HepG2 (cell line): Measurements from ENCODE around the gene STXBP5L. TPM values are rescaled to one million over a fixed set of nuclear protein-coding genes. Genes with fewer than 3 reads are reported as not detected.

ENCODE experiments used
- BCL6 ChIP-seq: IDR thresholded peaks from 2 replicates; pipeline ENCODE4 v1.6.1; 2016; ENCODE audit warnings: missing genetic modification reagents, missing compliant biosample characterization
- BRF2 ChIP-seq: sonication (generic); formaldehyde crosslinking; IDR thresholded peaks from 2 replicates; pipeline ENCODE4 v1.8.1; 2022; ENCODE audit warnings: mild to moderate bottlenecking, missing genetic modification reagents
- FOXJ3 ChIP-seq: sonication (generic); formaldehyde crosslinking; IDR thresholded peaks from 2 replicates; pipeline ENCODE4 v1.4.0; 2020; ENCODE audit warnings: missing genetic modification reagents, mild to moderate bottlenecking, borderline replicate concordance
- MXD1 ChIP-seq: sonication (generic); formaldehyde crosslinking; IDR thresholded peaks from 2 replicates; pipeline ENCODE4 v1.4.0; 2020; ENCODE audit warnings: mild to moderate bottlenecking, missing genetic modification reagents
- NR2F6 ChIP-seq, 2 experiments: IDR thresholded peaks; 2 replicates each; pipeline ENCODE4 v1.6.1; 2016; ENCODE audit warnings: antibody characterized with exemption in 1 of 2, mild to moderate bottlenecking in 1 of 2
- NR3C1 ChIP-seq: sonication (generic); formaldehyde crosslinking; IDR thresholded peaks from 2 replicates; pipeline ENCODE4 v1.4.0; 2020; ENCODE audit warnings: missing genetic modification reagents
- PCBP1 ChIP-seq: fragments of 200-400 bp; formaldehyde crosslinking; IDR thresholded peaks from 2 replicates; pipeline ENCODE4 v1.6.1; 2017; ENCODE audit warnings: mild to moderate bottlenecking, low read depth, low read length, borderline replicate concordance
- PHF20 ChIP-seq: sonication (generic); formaldehyde crosslinking; IDR thresholded peaks from 2 replicates; pipeline ENCODE4 v1.5.0; 2020; ENCODE audit warnings: mild to moderate bottlenecking, missing genetic modification reagents
- RBAK ChIP-seq: sonication (generic); formaldehyde crosslinking; IDR thresholded peaks from 2 replicates; pipeline ENCODE4 v1.5.1; 2020; ENCODE audit warnings: mild to moderate bottlenecking, missing genetic modification reagents
- RBM39 ChIP-seq: fragments of 200-400 bp; formaldehyde crosslinking; IDR thresholded peaks from one replicate; pipeline ENCODE4 v1.6.1; 2018; ENCODE audit warnings: antibody characterized with exemption, mild to moderate bottlenecking, low read depth, low read length; ENCODE audit not compliant: poor library complexity, severe bottlenecking
- RNF2 ChIP-seq: fragments of 450-650 bp; conservative IDR thresholded peaks from 2 replicates; pipeline ENCODE4 v1.6.1; 2016; ENCODE audit warnings: low read depth
- SKIL ChIP-seq: sonication (generic); formaldehyde crosslinking; IDR thresholded peaks from 2 replicates; pipeline ENCODE4 v1.8.0; 2022; ENCODE audit warnings: missing genetic modification reagents, mild to moderate bottlenecking, moderate library complexity, borderline replicate concordance
- STAG1 ChIP-seq: sonication (generic); formaldehyde crosslinking; IDR thresholded peaks from 2 replicates; pipeline ENCODE4 v1.4.0; 2020; ENCODE audit warnings: missing genetic modification reagents
- TARDBP ChIP-seq: sonication (generic); formaldehyde crosslinking; IDR thresholded peaks from 2 replicates; pipeline ENCODE4 v1.8.0; 2022; ENCODE audit warnings: mild to moderate bottlenecking, missing genetic modification reagents
- TEAD3 ChIP-seq: optimal IDR thresholded peaks from 2 replicates; pipeline ENCODE3; 2016; ENCODE audit warnings: borderline replicate concordance
- THRA ChIP-seq: sonication (generic); formaldehyde crosslinking; IDR thresholded peaks from 2 replicates; pipeline ENCODE4 v1.4.0; 2020; ENCODE audit warnings: missing genetic modification reagents, borderline replicate concordance
- ZFP41 ChIP-seq: sonication (generic); formaldehyde crosslinking; IDR thresholded peaks from 2 replicates; pipeline ENCODE4 v1.4.0; 2020; ENCODE audit warnings: mild to moderate bottlenecking, missing genetic modification reagents, borderline replicate concordance
- ZNF432 ChIP-seq: sonication (generic); formaldehyde crosslinking; IDR thresholded peaks from 2 replicates; pipeline ENCODE4 v1.5.0; 2020; ENCODE audit warnings: missing genetic modification reagents, mild to moderate bottlenecking, borderline replicate concordance
- ZNF543 ChIP-seq: sonication (generic); formaldehyde crosslinking; IDR thresholded peaks from 2 replicates; pipeline ENCODE4 v1.4.0; 2020; ENCODE audit warnings: mild to moderate bottlenecking, missing genetic modification reagents
- ZNF577 ChIP-seq: sonication (generic); formaldehyde crosslinking; IDR thresholded peaks from 2 replicates; pipeline ENCODE4 v1.4.0; 2020; ENCODE audit warnings: mild to moderate bottlenecking, low read depth, missing genetic modification reagents, borderline replicate concordance
- ZNF616 ChIP-seq: sonication (generic); formaldehyde crosslinking; IDR thresholded peaks from 2 replicates; pipeline ENCODE4 v1.5.0; 2020; ENCODE audit warnings: low read depth, mild to moderate bottlenecking, missing genetic modification reagents
- ZNF740 ChIP-seq: sonication (generic); formaldehyde crosslinking; IDR thresholded peaks from 2 replicates; pipeline ENCODE4 v1.4.0; 2020; ENCODE audit warnings: missing genetic modification reagents
- ZNF768 ChIP-seq: sonication (generic); formaldehyde crosslinking; IDR thresholded peaks from 2 replicates; pipeline ENCODE4 v1.4.0; 2020; ENCODE audit warnings: missing genetic modification reagents
- ZNF773 ChIP-seq: sonication (generic); formaldehyde crosslinking; IDR thresholded peaks from 2 replicates; pipeline ENCODE4 v1.4.0; 2020; ENCODE audit warnings: missing genetic modification reagents, borderline replicate concordance
- ZSCAN25 ChIP-seq: sonication (generic); formaldehyde crosslinking; IDR thresholded peaks from 2 replicates; pipeline ENCODE4 v1.8.0; 2022; ENCODE audit warnings: mild to moderate bottlenecking, missing genetic modification reagents
- polyA plus RNA-seq, 8 experiments: library from polyadenylated mRNA; depleted of rRNA in 3 of 8; stranded (reverse) in 7 of 8; unstranded in 1 of 8; fragments of >200 nt; fragmentation: Illumina TruSeq in 4 of 8; extraction: Trizol in 4 of 8; gene quantifications; 2 replicates each; pipeline versions ENCODE4 v1.2.1 to v1.2.3, GENCODE V29; 2011 to 2016; ENCODE audit warnings: low read depth in 4 of 8, missing spikeins in 1 of 8, mixed read lengths in 1 of 8; ENCODE audit not compliant: insufficient read depth in 1 of 8
- total RNA-seq, 5 experiments: library from RNA; depleted of rRNA; stranded (reverse); fragments of >200 nt; fragmentation: Illumina TruSeq; extraction: Trizol; gene quantifications; 2 replicates each; pipeline ENCODE4 v1.2.3, GENCODE V29; 2016; ENCODE audit warnings: low read depth in 1 of 5

Gene STXBP5L
- total and polyA plus RNA-seq, 2 of the 13 experiments (the other 11 are each of a cell fraction or from before 2014, with no cell fraction given) = not detected

- peak; percentile 48; the same call in 1 of the 2 replicates for TF ChIP-seq ZNF768 (CRISPR knock-in tag)
- TF ChIP-seq PHF20 (CRISPR knock-in tag) = no peak
- no peak for TF ChIP-seq TEAD3 (CRISPR knock-in tag)
- TF ChIP-seq THRA (CRISPR knock-in tag) = 0 out of 2 replicates have a peak, but pooled peaks have one; percentile 33
- TF ChIP-seq MXD1 (CRISPR knock-in tag) = no peak
- 0 out of 2 replicates have a peak, but pooled peaks have one; percentile 11 for TF ChIP-seq PCBP1
- no peak for TF ChIP-seq ZNF740 (CRISPR knock-in tag)
- no peak for TF ChIP-seq NR3C1 (CRISPR knock-in tag)
- TF ChIP-seq NR2F6 (IDR thresholded peaks at IDR 0.05) = no peak
- no peak for TF ChIP-seq NR2F6 (CRISPR knock-in tag; IDR thresholded peaks at IDR 0.05)
- TF ChIP-seq RBM39 = no peak
- TF ChIP-seq FOXJ3 (CRISPR knock-in tag) = no peak
- 0 out of 2 replicates have a peak, but pooled peaks have one; percentile 54 for TF ChIP-seq ZNF543
- no peak for TF ChIP-seq ZNF432 (CRISPR knock-in tag)
- 0 out of 2 replicates have a peak, but pooled peaks have one; percentile 46 for TF ChIP-seq ZSCAN25
- TF ChIP-seq TARDBP (CRISPR knock-in tag) = 0 out of 2 replicates have a peak, but pooled peaks have one; percentile 18
- no peak for TF ChIP-seq SKIL
- TF ChIP-seq BCL6 = 0 out of 2 replicates have a peak, but pooled peaks have one; percentile 17
- TF ChIP-seq RNF2 = no peak
- no peak for TF ChIP-seq STAG1 (CRISPR knock-in tag)
- TF ChIP-seq ZFP41 (CRISPR knock-in tag) = no peak
- no peak for TF ChIP-seq RBAK (CRISPR knock-in tag)
- no peak for TF ChIP-seq ZNF773 (CRISPR knock-in tag)
- no peak for TF ChIP-seq ZNF616 (CRISPR knock-in tag)
- TF ChIP-seq ZNF577 (CRISPR knock-in tag) = no peak
- no peak; the same call in 1 of the 2 replicates for TF ChIP-seq BRF2 (CRISPR knock-in tag)
Measured at GRCh38 chr3:120908030-120908794, at the start of gene STXBP5L (continued).
